Fibroblast of pulmonary artery (primary cell): Measurements from ENCODE around the gene ANKRD27.

ENCODE experiments used
- DNase-seq: peaks from one replicate; pipeline ENCODE4 v3.0.0-alpha.2; 2010; ENCODE audit warnings: low read depth
- H3K4me3 ChIP-seq: replicated peaks from 2 replicates; pipeline ENCODE4 v1.5.1; 2011; ENCODE audit warnings: low read depth, mild to moderate bottlenecking, control low read depth, low read length, moderate library complexity
- CTCF ChIP-seq: IDR thresholded peaks from 2 replicates; pipeline ENCODE4 v1.5.1; 2011; ENCODE audit warnings: mild to moderate bottlenecking, control low read depth, low read length, inconsistent platforms; ENCODE audit errors: missing control alignments

ANKRD27 gene

GRCh38 chr19:32651729-32652140 lies 23.2 kb downstream of the ANKRD27 start:
- TF ChIP-seq CTCF = no peak
- no peak overlapping the region for H3K4me3 ChIP-seq
- no peak for DNase-seq

GRCh38 chr19:32650671-32651070 lies 24.3 kb downstream of the ANKRD27 start:
- no peak for DNase-seq
- TF ChIP-seq CTCF = no peak
- H3K4me3 ChIP-seq = no peak overlapping the region

GRCh38 chr19:32649751-32650150 lies 25.2 kb downstream of the ANKRD27 start:
- no peak overlapping the region for H3K4me3 ChIP-seq
- TF ChIP-seq CTCF = no peak
- DNase-seq = no peak

- no peak for TF ChIP-seq CTCF
- DNase-seq = no peak
- no peak overlapping the region for H3K4me3 ChIP-seq
These were observed 27.6 kb downstream of the ANKRD27 start for GRCh38 chr19:32647361-32647760.

- no peak for DNase-seq
- TF ChIP-seq CTCF = no peak
These were observed 28.4 kb downstream of the ANKRD27 start for GRCh38 chr19:32646556-32646955.

GRCh38 chr19:32642771-32643170 lies 32.2 kb downstream of the ANKRD27 start:
- no peak for TF ChIP-seq CTCF

More at GRCh38 chr19:32646556-32646955, 28.4 kb downstream of the ANKRD27 start:
- H3K4me3 ChIP-seq = no peak overlapping the region

GRCh38 chr19:32638625-32639024 lies 36.4 kb downstream of the ANKRD27 start:
- no peak for DNase-seq
- no peak overlapping the region for H3K4me3 ChIP-seq
- no peak for TF ChIP-seq CTCF

More at GRCh38 chr19:32642771-32643170, 32.2 kb downstream of the ANKRD27 start:
- H3K4me3 ChIP-seq = no peak overlapping the region
- DNase-seq = no peak
